ENCODE results near the gene TP53BP2. TPM values are rescaled to one million over a fixed set of nuclear protein-coding genes. Genes with fewer than 3 reads are reported as not detected.
A peak's percentile ranks its signal among the peaks of the same experiment; 100 is the strongest.

TP53BP2 gene
- total and polyA plus RNA-seq, 2 donors = 15.4 to 42.8 TPM

DNA sequence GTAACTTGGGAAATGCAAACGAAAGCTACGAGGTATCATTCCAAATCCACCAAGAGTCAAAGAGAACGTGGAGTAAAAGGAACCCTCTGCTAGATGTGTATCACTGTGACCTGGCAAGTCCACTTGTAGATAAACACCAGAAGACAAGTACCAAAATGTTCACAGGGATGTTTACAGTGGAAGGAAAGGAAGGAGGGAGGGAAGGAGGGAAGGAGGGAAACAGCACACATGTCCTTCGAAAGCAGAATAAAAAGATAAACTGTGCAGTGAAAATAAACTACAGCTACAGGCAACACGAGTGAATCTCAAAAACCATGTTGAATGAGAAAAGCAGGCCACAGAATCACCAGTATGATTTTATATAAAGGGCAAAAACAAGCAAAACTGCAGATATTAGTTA is 59.9 kb downstream of the TP53BP2 start:
- H3K4me3 ChIP-seq (ENCODE audit: low read depth, low read length) = no peak overlapping the region
- no peak for DNase-seq (ENCODE audit: extremely low spot score)
- 31% methylated on average over 5 of the region's 5 CpGs for WGBS
- no peak overlapping the region for H3K27ac ChIP-seq (ENCODE audit: low read depth)
- no peaks in the 10 kb centered on the region for H3K4me1 ChIP-seq (ENCODE audit: insufficient read depth)
- H3K36me3 ChIP-seq (ENCODE audit: insufficient read depth) = peaks cover 6% of the 10 kb centered on the region

DNA sequence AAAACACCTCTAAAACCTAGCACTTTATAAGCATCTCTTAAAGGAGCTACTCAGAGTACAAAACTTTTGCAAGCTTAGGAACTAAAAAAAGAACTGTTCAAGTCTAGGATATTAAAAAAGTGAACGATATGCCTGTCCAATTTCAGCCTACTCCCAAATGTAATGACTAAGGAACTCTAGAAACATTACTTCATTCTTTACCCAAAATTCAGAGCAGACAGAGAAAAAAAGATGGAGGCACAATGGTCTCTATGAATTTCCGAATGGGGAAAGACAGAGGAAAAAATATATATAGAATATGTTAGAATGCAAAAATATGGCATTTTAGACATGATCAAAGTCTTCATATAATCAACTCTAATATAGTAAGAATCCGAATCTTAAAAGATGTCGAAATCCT is 61.2 kb downstream of the TP53BP2 start:
- Histone ChIP-seq H3K36me3 (ENCODE audit: insufficient read depth) (peaks cover 6% of the 10 kb centered on the region), H3K4me1 (ENCODE audit: insufficient read depth) (no peaks in the 10 kb centered on the region), H3K4me3 (ENCODE audit: low read depth, low read length) (no peak overlapping the region), H3K27ac (ENCODE audit: low read depth) (no peak overlapping the region)
- no peak for DNase-seq (ENCODE audit: extremely low spot score)
- WGBS = 88% methylated on average over 4 of the region's 4 CpGs

DNA sequence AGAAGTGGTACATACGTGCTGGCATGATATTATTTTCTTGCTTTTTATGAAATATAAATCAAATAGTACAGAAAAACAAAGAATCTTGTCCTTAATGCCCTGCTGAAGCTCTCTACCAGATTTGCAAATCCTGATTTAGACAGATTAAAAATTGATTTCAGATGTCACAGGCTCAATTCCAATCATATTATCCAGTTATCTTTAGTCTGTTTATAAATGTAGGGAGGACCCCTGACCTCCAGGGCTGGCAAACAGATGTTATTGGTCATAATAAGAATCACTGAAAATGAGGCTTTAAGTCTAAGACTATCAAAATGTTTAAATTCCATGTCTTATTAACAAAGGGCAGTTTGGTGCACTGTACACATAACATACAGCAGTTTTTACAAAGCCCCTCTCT is 62.1 kb downstream of the TP53BP2 start:
- H3K4me3 ChIP-seq (ENCODE audit: low read depth, low read length) = no peak overlapping the region
- 40% methylated on average over 1 of the region's 1 CpG for WGBS
- H3K36me3 ChIP-seq (ENCODE audit: insufficient read depth) = peaks cover 5% of the 10 kb centered on the region
- no peak for DNase-seq (ENCODE audit: extremely low spot score)
- H3K27ac ChIP-seq (ENCODE audit: low read depth) = no peak overlapping the region
- no peaks in the 10 kb centered on the region for H3K4me1 ChIP-seq (ENCODE audit: insufficient read depth)

DNA sequence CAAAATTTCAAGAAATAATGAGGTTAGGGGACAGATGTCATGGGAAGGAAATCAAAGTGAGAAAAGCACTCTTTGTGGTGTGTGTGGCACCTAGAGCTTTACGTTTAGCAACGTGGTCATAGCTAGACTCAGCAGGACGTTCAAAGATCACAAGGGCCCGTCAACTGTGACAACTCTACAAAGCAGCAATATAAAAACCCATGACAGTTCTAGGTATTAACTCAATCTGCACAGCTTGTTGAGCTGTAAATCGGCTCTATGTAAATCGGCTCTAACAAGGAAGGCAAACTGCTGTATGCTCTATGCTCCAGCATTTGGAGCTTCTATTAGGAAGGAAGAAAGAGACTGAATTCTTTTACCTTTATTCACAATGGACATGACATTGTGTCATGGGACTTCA is 64.8 kb downstream of the TP53BP2 start:
- 82% methylated on average over 6 of the region's 6 CpGs for WGBS
- Histone ChIP-seq H3K4me1 (ENCODE audit: insufficient read depth) (no peaks in the 10 kb centered on the region), H3K36me3 (ENCODE audit: insufficient read depth) (peaks cover 3% of the 10 kb centered on the region), H3K4me3 (ENCODE audit: low read depth, low read length) (no peak overlapping the region), H3K27ac (ENCODE audit: low read depth) (no peak overlapping the region)
- DNase-seq (ENCODE audit: extremely low spot score) = no peak

DNA sequence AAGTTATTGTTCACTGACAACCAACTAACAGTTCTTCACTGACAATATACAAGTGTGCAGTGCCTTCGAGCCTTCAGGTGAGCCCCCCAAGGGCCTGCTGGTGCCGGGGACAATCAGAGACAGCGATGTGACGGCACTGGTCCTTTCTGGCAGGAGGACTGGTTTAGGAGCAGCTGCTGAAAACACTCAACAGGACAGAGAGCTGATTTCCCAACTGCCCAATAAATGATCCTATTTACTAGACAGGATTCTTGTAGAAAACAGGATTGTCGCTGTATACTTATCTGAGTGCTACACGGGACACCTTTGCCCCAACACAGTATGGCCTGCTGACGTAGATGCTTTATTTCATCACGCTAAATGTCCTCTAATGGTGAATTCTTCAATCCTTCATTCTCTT is 65.4 kb downstream of the TP53BP2 start:
- no peak overlapping the region for H3K27ac ChIP-seq (ENCODE audit: low read depth)
- WGBS = 92% methylated on average over 8 of the region's 8 CpGs
- DNase-seq (ENCODE audit: extremely low spot score) = no peak
- H3K4me1 ChIP-seq (ENCODE audit: insufficient read depth) = no peaks in the 10 kb centered on the region
- H3K36me3 ChIP-seq (ENCODE audit: insufficient read depth) = peaks cover 3% of the 10 kb centered on the region
- H3K4me3 ChIP-seq (ENCODE audit: low read depth, low read length) = no peak overlapping the region

DNA sequence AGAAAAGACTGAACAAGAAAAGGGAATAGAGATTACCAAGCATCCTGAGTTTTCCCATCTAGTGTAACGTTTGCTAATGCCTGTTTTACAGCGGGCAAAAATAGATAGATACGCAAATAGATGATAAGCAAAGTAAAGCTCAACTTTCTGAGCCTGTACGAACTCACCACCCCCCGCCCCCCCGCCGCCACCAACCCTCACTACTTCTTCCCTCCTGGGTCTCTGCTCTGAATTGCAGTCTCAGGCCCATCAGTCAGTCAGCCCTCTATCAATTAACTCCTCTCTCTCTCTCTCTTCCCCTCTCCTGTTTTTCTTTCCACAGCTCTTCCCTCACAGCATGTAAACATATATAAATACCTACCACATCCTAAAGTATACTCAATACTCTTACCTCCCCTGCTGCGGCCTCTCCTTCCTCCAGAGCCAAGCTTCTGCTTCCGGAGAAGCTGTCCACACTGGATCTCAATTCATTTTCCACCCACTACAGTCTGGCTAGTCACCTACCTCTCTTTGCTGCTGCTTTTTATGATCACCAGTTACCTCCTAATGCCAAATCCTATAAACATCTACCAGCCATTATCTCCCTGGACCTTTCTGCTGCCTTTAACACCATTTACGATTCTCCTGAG is 68.8 kb downstream of the TP53BP2 start:
- no peak overlapping the region for H3K27ac ChIP-seq (ENCODE audit: low read depth)
- WGBS = 71% methylated on average over 10 of the region's 10 CpGs
- peaks cover 3% of the 10 kb centered on the region for H3K36me3 ChIP-seq (ENCODE audit: insufficient read depth)
- DNase-seq (ENCODE audit: extremely low spot score) = no peak
- no peak overlapping the region for H3K4me3 ChIP-seq (ENCODE audit: low read depth, low read length)
- H3K4me1 ChIP-seq (ENCODE audit: insufficient read depth) = no peaks in the 10 kb centered on the region

DNA sequence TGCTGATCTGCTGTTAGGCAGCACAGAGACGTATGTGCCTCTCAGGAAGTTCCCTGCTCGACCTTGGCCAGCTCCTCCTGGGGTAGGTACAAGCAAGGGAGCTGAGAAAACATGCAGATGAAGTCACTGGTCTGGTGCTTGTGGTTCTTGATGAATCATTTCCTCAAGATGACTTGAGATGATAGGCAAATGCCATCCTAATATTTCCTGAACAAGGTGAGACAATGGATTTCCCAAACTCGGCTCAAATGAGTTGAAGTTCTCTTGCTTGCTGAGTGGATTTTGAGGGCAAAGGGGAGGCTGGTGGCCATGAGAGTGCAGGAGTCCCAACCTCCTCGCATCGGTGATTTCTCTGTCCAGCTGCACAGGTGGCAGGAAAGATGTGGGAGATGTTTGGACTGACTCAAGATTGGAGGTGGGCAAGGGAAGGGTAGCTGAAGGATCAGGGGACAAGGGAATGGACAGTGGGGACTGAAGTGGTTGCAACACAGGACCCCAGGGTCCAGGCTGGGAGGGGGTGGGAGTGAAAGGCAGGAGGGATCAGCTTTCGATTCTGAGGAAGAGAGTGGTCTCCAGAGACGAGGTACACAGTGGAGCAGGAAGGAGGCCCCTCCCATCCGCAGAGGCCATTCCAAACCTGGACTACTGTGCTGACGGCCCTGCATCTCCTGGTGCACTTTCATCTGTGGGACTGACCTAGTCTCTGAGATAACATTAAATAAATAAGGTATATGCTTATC is 69.5 kb downstream of the TP53BP2 start:
- no peak for DNase-seq (ENCODE audit: extremely low spot score)

DNA sequence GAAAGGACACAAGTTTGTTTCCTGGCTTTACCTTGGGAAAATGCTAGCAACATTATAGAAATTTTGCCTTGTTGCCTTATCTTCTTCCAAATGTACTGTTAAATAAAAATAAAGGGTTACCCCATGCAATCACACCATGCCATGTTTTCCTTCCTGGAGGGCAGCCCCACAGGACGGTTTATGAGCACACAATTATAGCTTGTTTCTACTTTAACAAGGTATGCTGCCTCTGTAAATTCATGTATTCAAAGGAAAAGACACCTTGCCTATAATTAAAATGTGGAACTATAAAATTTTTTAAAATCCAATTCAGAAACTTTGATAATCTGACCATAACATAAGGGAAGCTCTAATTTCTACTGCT is 70.1 kb downstream of the TP53BP2 start:
- Histone ChIP-seq H3K4me3 (ENCODE audit: low read depth, low read length) (no peak overlapping the region), H3K36me3 (ENCODE audit: insufficient read depth) (peaks cover 3% of the 10 kb centered on the region), H3K27ac (ENCODE audit: low read depth) (no peak overlapping the region), H3K4me1 (ENCODE audit: insufficient read depth) (no peaks in the 10 kb centered on the region)
- DNase-seq (ENCODE audit: extremely low spot score) = no peak
- WGBS = 76% methylated on average over 1 of the region's 1 CpG

More for the DNA sequence above, 69.5 kb downstream of the TP53BP2 start:
- no peak overlapping the region for H3K27ac ChIP-seq (ENCODE audit: low read depth)
- peaks cover 3% of the 10 kb centered on the region for H3K36me3 ChIP-seq (ENCODE audit: insufficient read depth)
- H3K4me1 ChIP-seq (ENCODE audit: insufficient read depth) = no peaks in the 10 kb centered on the region
- no peak overlapping the region for H3K4me3 ChIP-seq (ENCODE audit: low read depth, low read length)
- 61% methylated on average over 9 of the region's 9 CpGs for whole genome bisulfite sequencing

DNA sequence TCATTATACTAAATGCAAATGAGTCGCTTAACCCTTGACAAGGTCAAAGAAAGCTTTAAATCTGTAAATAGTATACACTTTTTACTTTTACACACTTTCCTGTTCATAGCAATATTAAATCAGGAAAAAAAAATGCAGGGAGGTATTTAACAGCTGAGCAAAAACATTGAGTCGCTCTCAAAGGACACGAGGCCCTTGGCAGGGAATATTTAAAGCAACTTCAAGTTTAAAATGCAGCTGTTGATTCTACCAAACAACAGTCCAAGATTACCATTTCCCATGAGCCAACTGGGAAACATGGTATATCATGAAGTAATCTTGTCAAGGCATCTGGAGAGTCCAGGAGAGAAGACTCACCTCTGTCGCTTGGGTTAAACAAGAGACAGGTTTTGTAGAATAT is 70.7 kb downstream of the TP53BP2 start:
- peaks cover 3% of the 10 kb centered on the region for H3K36me3 ChIP-seq (ENCODE audit: insufficient read depth)
- no peak overlapping the region for H3K27ac ChIP-seq (ENCODE audit: low read depth)
- 61% methylated on average over 4 of the region's 4 CpGs for WGBS
- H3K4me1 ChIP-seq (ENCODE audit: insufficient read depth) = no peaks in the 10 kb centered on the region
- H3K4me3 ChIP-seq (ENCODE audit: low read depth, low read length) = no peak overlapping the region
- no peak for DNase-seq (ENCODE audit: extremely low spot score)

DNA sequence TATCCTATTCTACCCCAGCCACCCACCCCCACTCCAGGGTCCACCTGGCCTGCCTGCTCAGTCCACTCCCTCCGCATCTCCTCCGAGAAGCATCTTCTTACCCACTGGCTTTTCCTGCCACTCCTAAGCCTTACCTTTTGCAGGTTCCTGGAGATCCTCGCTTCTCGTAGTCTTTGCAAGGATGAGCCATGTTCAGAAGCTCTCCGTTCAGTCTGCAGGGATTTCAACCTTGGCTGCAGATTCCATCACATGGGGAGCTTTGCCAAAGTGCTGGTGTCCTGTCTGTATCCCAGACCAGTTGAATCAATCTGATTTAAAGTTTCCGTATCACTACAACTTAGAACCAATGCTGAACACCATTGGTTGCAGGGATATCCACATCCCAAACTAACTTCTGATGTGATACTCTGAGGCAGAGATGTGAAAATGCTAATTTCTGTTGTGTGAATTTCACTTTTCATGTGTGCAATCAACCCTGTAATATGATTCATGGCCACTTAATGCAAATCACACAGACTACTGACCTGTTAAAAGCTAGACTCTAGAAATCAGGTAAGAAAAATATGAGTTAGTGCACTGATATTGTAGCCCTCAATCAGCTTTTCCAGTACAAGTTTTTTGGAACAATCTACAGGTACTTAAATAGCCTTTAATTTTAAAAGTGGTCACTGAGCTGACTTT is 71.5 kb downstream of the TP53BP2 start:
- DNase-seq (ENCODE audit: extremely low spot score) = no peak

DNA sequence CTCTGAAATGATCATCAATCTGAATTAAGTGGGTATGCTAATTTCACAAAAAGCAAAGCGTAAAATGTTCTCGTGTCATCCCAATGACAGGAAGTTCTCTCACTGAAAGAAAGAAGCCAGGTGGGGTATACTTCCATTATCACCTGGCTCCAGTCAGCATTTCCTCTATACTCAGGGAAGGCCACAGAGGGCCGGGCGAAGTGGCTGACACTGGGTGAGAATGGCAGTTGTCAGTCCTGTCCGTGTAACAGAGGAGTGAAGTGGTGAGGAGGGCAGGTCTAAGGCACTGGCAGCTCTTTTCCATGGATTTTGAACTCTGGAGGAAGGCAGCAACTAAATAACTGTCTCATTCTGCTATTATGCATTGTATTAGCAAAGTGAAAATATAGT is 73.0 kb downstream of the TP53BP2 start:
- Histone ChIP-seq H3K4me3 (ENCODE audit: low read depth, low read length) (no peak overlapping the region), H3K4me1 (ENCODE audit: insufficient read depth) (no peaks in the 10 kb centered on the region), H3K36me3 (ENCODE audit: insufficient read depth) (no peaks in the 10 kb centered on the region), H3K27ac (ENCODE audit: low read depth) (no peak overlapping the region)
- 91% methylated on average over 5 of the region's 5 CpGs for WGBS
- no peak for DNase-seq (ENCODE audit: extremely low spot score)

More for the DNA sequence above, 71.5 kb downstream of the TP53BP2 start:
- Histone ChIP-seq H3K4me3 (ENCODE audit: low read depth, low read length) (no peak overlapping the region), H3K36me3 (ENCODE audit: insufficient read depth) (peaks cover 1% of the 10 kb centered on the region), H3K27ac (ENCODE audit: low read depth) (no peak overlapping the region), H3K4me1 (ENCODE audit: insufficient read depth) (no peaks in the 10 kb centered on the region)
- WGBS = 90% methylated on average over 6 of the region's 6 CpGs

DNA sequence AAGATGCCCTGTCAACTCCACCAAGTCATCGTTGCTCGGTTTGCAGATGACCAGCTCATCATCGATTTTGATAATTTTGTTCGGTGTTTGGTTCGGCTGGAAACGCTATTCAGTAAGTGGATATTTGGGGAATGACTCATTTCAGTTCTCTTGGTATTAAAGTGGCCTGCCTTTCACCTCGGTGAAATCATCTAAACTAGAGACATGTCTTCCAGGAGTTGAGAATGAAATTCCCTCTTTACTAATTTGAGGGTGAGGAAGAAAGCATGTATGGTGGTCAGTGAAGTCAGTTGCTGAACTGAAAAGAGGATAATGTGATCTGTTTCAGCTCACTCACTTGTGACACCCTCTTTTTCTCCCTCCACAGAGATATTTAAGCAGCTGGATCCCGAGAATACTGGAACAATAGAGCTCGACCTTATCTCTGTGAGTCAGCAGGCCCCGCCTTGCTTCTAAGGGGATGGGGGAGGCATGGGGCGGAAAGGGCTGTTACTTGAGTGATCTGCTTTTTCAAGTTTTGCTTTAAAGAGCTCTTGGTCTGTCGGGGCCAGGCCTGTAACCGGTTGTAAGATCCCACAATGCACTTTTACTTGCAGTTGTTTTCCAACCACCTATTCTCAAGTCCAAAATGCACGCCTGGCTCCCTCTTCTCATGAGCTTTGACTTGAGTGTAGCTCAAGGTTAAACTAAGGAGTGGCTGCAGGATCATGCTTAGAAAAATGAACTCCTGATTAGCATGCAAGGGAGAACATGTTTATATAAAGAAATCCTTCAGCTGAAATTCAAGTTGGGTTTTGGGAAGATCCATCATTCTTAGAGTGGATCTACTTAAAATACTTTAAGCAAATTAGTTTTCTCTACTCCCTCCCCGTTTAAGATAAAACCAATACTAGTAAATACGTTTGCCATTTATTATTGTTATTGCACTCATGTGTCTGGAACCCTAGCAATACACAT is 73.7 kb downstream of the TP53BP2 start:
- DNase-seq (ENCODE audit: extremely low spot score) = no peak
- H3K4me1 ChIP-seq (ENCODE audit: insufficient read depth) = no peaks in the 10 kb centered on the region
- H3K27ac ChIP-seq (ENCODE audit: low read depth) = peak overlapping the region; percentile 33
- H3K36me3 ChIP-seq (ENCODE audit: insufficient read depth) = no peaks in the 10 kb centered on the region
- H3K4me3 ChIP-seq (ENCODE audit: low read depth, low read length) = no peak overlapping the region
- WGBS = 25% methylated on average over 16 of the region's 16 CpGs

DNA sequence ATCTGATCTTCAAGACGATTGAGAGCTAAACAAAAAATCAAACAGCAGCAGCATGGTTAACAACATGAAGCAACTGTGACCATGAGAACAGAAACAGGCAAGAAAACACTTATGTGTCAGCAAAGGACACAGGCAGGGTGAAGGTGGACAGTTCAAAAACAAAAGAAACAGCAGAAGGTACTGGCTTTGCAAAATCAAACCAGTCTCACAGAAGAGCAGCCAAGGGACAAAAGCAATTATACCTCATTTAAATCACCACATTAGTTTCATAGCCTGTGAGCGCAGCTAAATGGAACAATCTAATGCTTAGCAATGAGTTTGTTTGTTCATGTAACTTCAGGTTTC is 74.3 kb downstream of the TP53BP2 start:
- Histone ChIP-seq H3K4me3 (ENCODE audit: low read depth, low read length) (no peak overlapping the region), H3K27ac (ENCODE audit: low read depth) (peak overlapping the region; percentile 32), H3K4me1 (ENCODE audit: insufficient read depth) (no peaks in the 10 kb centered on the region), H3K36me3 (ENCODE audit: insufficient read depth) (no peaks in the 10 kb centered on the region)
- no peak for DNase-seq (ENCODE audit: extremely low spot score)
- 35% methylated on average over 2 of the region's 2 CpGs for WGBS
